PC-3 (cell line): ENCODE measurements around the gene YWHAQ. TPM values are rescaled to one million over a fixed set of nuclear protein-coding genes. Genes with fewer than 3 reads are reported as not detected.
"Not testable (repeated sequence)": the region's sequence is repeated elsewhere in the genome, so short reads cannot be mapped to it uniquely, and the experiment has no call there.

ENCODE experiments used
- ATAC-seq: fragments of 200-7000 bp; cut with Tn5 transposase; 2 replicates; pipeline ENCODE4 v1.9.1; 2020; ENCODE audit warnings: mild to moderate bottlenecking, moderate library complexity
- BruUV-seq: library from RNA; stranded (reverse); fragments of 400-500 nt; replicated peaks from 2 replicates; lab custom pipeline; 2021; lab: Mats Ljungman, UMichigan
- CTCF ChIA-PET: fragments of 300-600 bp; sonication (Branson Sonifier 250); formaldehyde crosslinking; loops from one replicate; lab custom pipeline; 2022; ENCODE audit warnings: antibody characterized with exemption; lab: Charles Lee
- POLR2A ChIA-PET: fragments of 300-600 bp; sonication (Branson Sonifier 250); formaldehyde crosslinking; loops from one replicate; lab custom pipeline; 2022; ENCODE audit warnings: antibody characterized with exemption; ENCODE audit not compliant: unreplicated experiment; lab: Charles Lee
- DNase-seq: peaks from one replicate; pipeline ENCODE4 v3.0.0-alpha.2; 2015
- H2AFZ ChIP-seq: fragments of 300-600 bp; sonication (generic); 2 replicates; pipeline ENCODE4 v1.6.0; 2016; ENCODE audit warnings: antibody characterized with exemption, low read length
- H3F3A ChIP-seq: fragments of 300-600 bp; sonication (generic); one replicate; pipeline ENCODE4 v1.6.0; 2017; ENCODE audit warnings: antibody characterized with exemption, low read length, control low read depth, mild to moderate bottlenecking; ENCODE audit not compliant: unreplicated experiment
- H3K27ac ChIP-seq: fragments of 300-600 bp; sonication (generic); 2 replicates; pipeline ENCODE4 v1.5.1; 2016; ENCODE audit warnings: mild to moderate bottlenecking, low read length
- H3K27me3 ChIP-seq: fragments of 300-600 bp; sonication (generic); 2 replicates; pipeline ENCODE4 v1.6.1; 2016; ENCODE audit warnings: low read length, mixed read lengths
- H3K36me3 ChIP-seq: fragments of 300-600 bp; sonication (generic); 2 replicates; pipeline ENCODE4 v1.6.1; 2016; ENCODE audit warnings: low read depth, mixed run types, low read length, mixed read lengths
- H3K4me1 ChIP-seq: fragments of 300-600 bp; sonication (generic); 2 replicates; pipeline ENCODE4 v1.5.1; 2016; ENCODE audit warnings: low read length; ENCODE audit not compliant: insufficient read depth
- H3K4me2 ChIP-seq: fragments of 300-600 bp; sonication (generic); 2 replicates; pipeline ENCODE4 v1.6.0; 2016; ENCODE audit warnings: low read length
- H3K4me3 ChIP-seq: fragments of 300-600 bp; sonication (generic); 2 replicates; pipeline ENCODE4 v1.5.1; 2016; ENCODE audit warnings: mild to moderate bottlenecking, low read length, mixed read lengths
- H3K79me2 ChIP-seq: fragments of 300-600 bp; sonication (generic); 2 replicates; pipeline ENCODE4 v1.6.1; 2017; ENCODE audit warnings: low read length, mixed read lengths
- H3K9ac ChIP-seq: fragments of 300-600 bp; sonication (generic); 2 replicates; pipeline ENCODE4 v1.6.0; 2016; ENCODE audit warnings: mild to moderate bottlenecking, low read length
- H3K9me2 ChIP-seq: fragments of 300-600 bp; sonication (generic); replicated peaks from 2 replicates; pipeline ENCODE4 v1.6.1; 2016; ENCODE audit warnings: mixed run types, low read length, mixed read lengths
- H3K9me3 ChIP-seq: fragments of 300-600 bp; sonication (generic); 2 replicates; pipeline ENCODE4 v1.6.1; 2016; ENCODE audit warnings: low read length, mixed read lengths
- H4K20me1 ChIP-seq: fragments of 300-600 bp; sonication (generic); 2 replicates; pipeline ENCODE4 v1.6.1; 2016; ENCODE audit warnings: low read length, mixed read lengths
- EZH2 ChIP-seq: fragments of 300-600 bp; sonication (generic); IDR thresholded peaks from one replicate; pipeline ENCODE4 v1.6.1; 2017; ENCODE audit warnings: antibody characterized with exemption, mild to moderate bottlenecking, low read length; ENCODE audit not compliant: unreplicated experiment
- EZH2phosphoT487 ChIP-seq: fragments of 300-600 bp; sonication (generic); IDR thresholded peaks from 2 replicates; pipeline ENCODE4 v1.6.1; 2018; ENCODE audit warnings: mild to moderate bottlenecking, antibody characterized with exemption, low read length, borderline replicate concordance
- intact Hi-C: fragments of 100-400 bp; cut with micrococcal nuclease; formaldehyde crosslinking; loops from 2 replicates; pipeline ENCODE4 v1.9.0; 2023
- total RNA-seq: library from RNA; depleted of rRNA; stranded (reverse); fragments of >200 nt; gene quantifications from 2 replicates; pipeline ENCODE4 v1.2.3, GENCODE V29; 2014
- TF ChIP-seq, protein P1 (sequence below): fragments of 300-600 bp; sonication (generic); conservative IDR thresholded peaks from 2 replicates; pipeline ENCODE4 v1.5.1; 2017; ENCODE audit warnings: antibody characterized with exemption, low read depth, mild to moderate bottlenecking, low read length

Gene YWHAQ
- total RNA-seq, 1 experiment from 2014 or later: 377 TPM

DNA sequence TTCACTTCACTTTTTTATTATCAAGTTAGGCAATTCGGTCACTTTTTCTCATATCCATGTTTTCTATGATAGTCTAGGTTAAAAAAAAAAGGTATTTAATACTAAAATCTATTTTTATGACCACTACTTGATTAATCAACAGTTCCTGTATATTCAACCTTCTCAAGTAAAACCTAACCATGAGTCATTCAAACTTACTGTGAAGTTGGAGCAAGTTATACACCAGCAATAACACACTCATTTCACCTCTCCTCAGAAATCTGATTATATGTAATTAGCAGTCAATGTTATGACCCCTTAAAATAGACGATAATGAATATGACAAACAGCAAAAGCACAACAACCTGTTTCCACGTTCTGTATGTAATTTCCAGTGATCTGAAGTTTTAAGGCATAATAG is 40.2 kb downstream of the YWHAQ start:
- Histone ChIP-seq H3K4me2 (no peak overlapping the region), H3K9me3 (no peaks in the 10 kb centered on the region), H3K27me3 (no peaks in the 10 kb centered on the region), H3K4me1 (peaks cover 27% of the 10 kb centered on the region), H3K27ac (no peak overlapping the region), H4K20me1 (peaks cover 45% of the 10 kb centered on the region), H2AFZ (no peak overlapping the region), H3K79me2 (peaks cover 90% of the 10 kb centered on the region), H3K36me3 (peaks cover 55% of the 10 kb centered on the region), H3K9me2 (no peaks in the 10 kb centered on the region), H3K9ac (no peak overlapping the region), H3F3A (peaks cover 3% of the 10 kb centered on the region), H3K4me3 (no peak overlapping the region)
- BruUV-seq: TSS peak; percentile 24
- TF ChIP-seq, protein P1, sequence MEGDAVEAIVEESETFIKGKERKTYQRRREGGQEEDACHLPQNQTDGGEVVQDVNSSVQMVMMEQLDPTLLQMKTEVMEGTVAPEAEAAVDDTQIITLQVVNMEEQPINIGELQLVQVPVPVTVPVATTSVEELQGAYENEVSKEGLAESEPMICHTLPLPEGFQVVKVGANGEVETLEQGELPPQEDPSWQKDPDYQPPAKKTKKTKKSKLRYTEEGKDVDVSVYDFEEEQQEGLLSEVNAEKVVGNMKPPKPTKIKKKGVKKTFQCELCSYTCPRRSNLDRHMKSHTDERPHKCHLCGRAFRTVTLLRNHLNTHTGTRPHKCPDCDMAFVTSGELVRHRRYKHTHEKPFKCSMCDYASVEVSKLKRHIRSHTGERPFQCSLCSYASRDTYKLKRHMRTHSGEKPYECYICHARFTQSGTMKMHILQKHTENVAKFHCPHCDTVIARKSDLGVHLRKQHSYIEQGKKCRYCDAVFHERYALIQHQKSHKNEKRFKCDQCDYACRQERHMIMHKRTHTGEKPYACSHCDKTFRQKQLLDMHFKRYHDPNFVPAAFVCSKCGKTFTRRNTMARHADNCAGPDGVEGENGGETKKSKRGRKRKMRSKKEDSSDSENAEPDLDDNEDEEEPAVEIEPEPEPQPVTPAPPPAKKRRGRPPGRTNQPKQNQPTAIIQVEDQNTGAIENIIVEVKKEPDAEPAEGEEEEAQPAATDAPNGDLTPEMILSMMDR: no peak
- no peak for TF ChIP-seq EZH2
- TF ChIP-seq EZH2phosphoT487: no peak
- ATAC-seq (peak; percentile 61; the same call in 1 of the 2 replicates), DNase-seq (peak; percentile 26)
- POLR2A ChIA-PET: no interaction called here
- CTCF ChIA-PET: no interaction called here
- intact Hi-C loops: no loop called here

DNA sequence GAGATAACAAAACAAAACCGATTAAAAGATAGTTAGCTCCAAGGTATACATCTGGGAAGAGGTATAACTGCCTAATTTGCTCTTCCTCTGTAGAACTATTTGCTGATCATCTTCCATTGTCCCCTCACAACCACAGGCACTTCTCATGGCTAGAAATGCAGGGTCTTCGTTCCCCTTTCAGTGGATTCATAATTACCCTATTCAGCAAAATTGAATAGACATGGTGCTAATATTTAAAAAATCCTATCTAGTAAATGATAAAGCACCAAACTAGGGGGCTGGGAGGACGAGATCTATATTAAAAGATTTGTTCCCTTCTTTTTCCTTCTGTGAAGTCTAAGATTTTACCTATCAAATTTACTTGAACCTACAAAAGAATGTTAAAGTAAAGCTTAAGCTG is 44.3 kb downstream of the YWHAQ start:
- Histone ChIP-seq H2AFZ (no peak overlapping the region), H3K9me3 (no peaks in the 10 kb centered on the region), H3K9ac (no peak overlapping the region), H3K4me1 (peaks cover 11% of the 10 kb centered on the region; the same call in 1 of the 2 replicates), H3K4me3 (no peak overlapping the region), H3K27ac (no peak overlapping the region), H3K36me3 (peaks cover 67% of the 10 kb centered on the region), H4K20me1 (peaks cover 31% of the 10 kb centered on the region), H3K9me2 (no peaks in the 10 kb centered on the region), H3K4me2 (no peak overlapping the region), H3F3A (no peaks in the 10 kb centered on the region), H3K27me3 (no peaks in the 10 kb centered on the region), H3K79me2 (peaks cover 54% of the 10 kb centered on the region)
- BruUV-seq: no TSS peak
- DNase-seq: no peak
- ChIA-PET POLR2A (no interaction called here), CTCF (no interaction called here)
- TF ChIP-seq EZH2 (no peak), EZH2phosphoT487 (no peak)
- intact Hi-C loops: no loop called here
- ATAC-seq: no peak

DNA sequence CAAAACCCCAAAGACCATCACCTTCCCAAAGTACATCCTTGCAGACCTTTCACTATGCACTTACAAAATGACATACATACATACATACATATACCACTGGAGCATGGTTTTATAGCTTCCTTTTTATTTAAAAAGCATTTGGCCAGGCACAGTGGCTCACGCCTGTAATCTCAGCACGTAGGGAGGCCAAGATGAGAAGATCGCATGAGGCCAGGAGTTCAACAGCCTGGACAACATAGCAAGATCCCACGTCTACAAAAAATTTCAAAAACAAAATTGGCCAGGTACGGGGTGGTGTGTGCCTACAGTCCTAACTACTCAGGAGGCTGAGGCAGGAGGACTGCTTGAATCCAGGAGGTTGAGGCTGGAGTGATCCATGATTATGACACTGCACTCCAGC is 45.3 kb downstream of the YWHAQ start:
- Histone ChIP-seq H3K27me3 (no peaks in the 10 kb centered on the region), H3K4me1 (peaks cover 1% of the 10 kb centered on the region; the same call in 1 of the 2 replicates), H3K79me2 (peaks cover 45% of the 10 kb centered on the region), H3K4me3 (no peak overlapping the region), H3K36me3 (peaks cover 62% of the 10 kb centered on the region), H3K9me3 (no peaks in the 10 kb centered on the region), H3K9ac (no peak overlapping the region), H2AFZ (no peak overlapping the region), H4K20me1 (peaks cover 21% of the 10 kb centered on the region), H3K4me2 (no peak overlapping the region), H3F3A (no peaks in the 10 kb centered on the region), H3K27ac (no peak overlapping the region), H3K9me2 (no peaks in the 10 kb centered on the region)
- no peak for DNase-seq
- no TSS peak for BruUV-seq
- TF ChIP-seq, protein P1: no peak
- TF ChIP-seq EZH2phosphoT487: no peak
- TF ChIP-seq EZH2: no peak
- POLR2A ChIA-PET: no interaction called here
- CTCF ChIA-PET: no interaction called here
- ATAC-seq: no peak
- intact Hi-C loops: no loop called here

DNA sequence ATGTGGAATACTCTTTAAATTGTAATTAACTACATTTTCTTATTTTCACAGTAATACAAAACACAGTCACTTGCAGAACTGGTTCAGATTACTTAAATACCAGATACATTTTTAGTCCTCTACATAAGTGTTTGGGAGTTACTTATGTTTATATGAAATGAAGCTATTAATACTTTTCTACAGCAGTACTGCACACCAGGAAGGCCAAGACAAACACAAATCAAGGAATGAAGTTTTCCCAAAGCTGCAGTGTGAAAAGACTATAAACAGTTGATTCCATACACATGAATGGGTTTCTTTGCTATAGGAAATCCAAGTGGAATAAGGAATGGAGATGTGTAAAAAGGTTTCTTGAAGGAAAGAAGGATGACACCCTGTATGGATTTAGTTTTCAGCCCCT is 45.9 kb downstream of the YWHAQ start:
- intact Hi-C loops, H3K9me3 ChIP-seq, H3K4me1 ChIP-seq, H3K9ac ChIP-seq, CTCF ChIA-PET, H3K9me2 ChIP-seq, ATAC-seq, H2AFZ ChIP-seq, H3F3A ChIP-seq, H3K4me3 ChIP-seq, H3K27me3 ChIP-seq, POLR2A ChIA-PET, DNase-seq, H3K27ac ChIP-seq, H3K4me2 ChIP-seq, BruUV-seq: not testable (repeated sequence)
- peaks cover 39% of the 10 kb centered on the region for H3K79me2 ChIP-seq
- peaks cover 15% of the 10 kb centered on the region; the same call in 1 of the 2 replicates for H4K20me1 ChIP-seq
- H3K36me3 ChIP-seq: peaks cover 57% of the 10 kb centered on the region
